Suppressor macrophage (primary cell): Measurements from ENCODE around the gene BTNL9.
"Not testable (repeated sequence)": the region's sequence is repeated elsewhere in the genome, so short reads cannot be mapped to it uniquely, and the experiment has no call there.

Source experiments
- DNase-seq, 4 experiments: peaks; one replicate each; pipeline ENCODE4 v3.0.0-alpha.2; 2020 to 2022

BTNL9 gene

GRCh38 chr5:181062631-181063030, 22.6 kb downstream of the BTNL9 start:
- no peak for DNase-seq

DNA sequence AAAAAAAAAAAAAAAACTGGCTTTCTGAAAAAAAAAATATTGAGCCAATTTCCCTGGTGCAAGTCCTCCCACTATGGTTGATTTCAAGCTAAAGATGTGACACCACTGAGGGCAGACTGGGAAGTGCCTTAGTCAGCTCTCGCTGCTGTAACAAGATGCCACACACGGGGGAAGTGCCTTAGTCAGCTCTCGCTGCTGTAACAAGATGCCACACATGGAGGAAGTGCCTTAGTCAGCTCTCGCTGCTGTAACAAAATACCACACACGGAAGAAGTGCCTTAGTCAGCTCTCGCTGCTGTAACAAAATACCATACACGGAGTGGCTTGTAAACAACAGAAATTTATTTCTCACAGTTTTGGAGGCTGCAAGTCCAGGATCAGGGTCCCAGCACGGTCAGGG, 23.4 kb downstream of the BTNL9 start:
- peak in 1 of 4 experiments; percentile 5 for DNase-seq

- no peak for DNase-seq
These were observed 24.9 kb downstream of the BTNL9 start for GRCh38 chr5:181064987-181065386.

- DNase-seq: no peak
These were observed 29.9 kb downstream of the BTNL9 start for GRCh38 chr5:181069767-181070491.

DNA sequence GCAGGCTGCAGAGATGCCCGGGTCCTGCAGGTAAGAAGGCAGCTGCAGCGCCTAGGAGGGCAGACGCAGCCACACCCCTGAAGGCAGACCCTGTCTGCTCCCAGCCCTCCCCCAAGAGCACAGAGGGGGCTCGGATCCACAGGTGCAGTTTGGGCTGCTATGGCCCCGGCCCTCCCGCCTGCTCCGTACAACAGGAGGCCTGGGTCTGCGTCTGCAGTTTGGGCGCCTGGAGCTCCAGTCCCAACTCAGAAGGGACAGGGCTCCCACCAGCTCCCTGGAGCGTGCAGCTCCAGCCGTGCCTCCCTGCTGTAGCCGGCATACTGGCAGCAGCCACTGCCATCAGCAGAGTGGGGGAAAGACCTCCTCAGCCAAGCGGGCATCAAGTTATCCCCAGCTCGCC, 30.5 kb downstream of the BTNL9 start:
- no peak for DNase-seq

DNA sequence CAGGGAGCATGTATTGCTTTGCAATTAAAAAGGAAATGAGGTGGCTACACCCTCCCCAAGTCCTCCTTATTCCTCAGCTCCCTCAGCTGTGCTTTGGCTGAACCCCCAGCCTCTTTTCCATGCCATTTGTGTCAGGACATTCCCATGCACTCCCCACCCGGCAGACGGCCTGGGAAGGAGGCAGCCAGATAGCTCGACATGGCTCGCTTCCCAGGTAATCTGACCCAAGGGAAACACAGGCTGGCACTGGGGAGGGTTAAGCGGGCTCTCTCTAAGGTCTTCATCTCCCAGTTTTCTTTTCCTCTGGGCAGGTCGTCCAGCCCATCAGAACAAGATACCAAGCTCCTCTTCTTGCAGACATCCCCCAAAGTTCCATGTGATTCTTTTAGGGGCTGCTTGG, 31.2 kb downstream of the BTNL9 start:
- DNase-seq: no peak

DNA sequence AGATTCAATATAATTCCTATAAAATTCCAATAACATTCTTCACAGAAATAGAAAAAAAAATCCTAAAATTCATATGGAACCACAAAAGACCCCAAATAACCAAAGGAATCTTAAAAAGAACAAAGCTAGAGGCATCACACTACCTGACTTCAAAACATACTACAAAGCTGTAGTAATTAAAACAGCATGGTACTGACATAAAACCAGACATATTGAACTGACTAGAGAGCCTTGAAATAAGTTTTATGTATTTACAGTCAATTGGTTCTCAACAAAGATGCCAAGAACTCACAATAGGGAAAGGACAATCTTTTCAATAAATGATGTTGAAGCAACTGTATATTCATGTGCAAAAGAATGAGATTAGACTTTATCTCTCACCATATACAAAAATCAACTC, 36.9 kb downstream of the BTNL9 start:
- no peak for DNase-seq

DNA sequence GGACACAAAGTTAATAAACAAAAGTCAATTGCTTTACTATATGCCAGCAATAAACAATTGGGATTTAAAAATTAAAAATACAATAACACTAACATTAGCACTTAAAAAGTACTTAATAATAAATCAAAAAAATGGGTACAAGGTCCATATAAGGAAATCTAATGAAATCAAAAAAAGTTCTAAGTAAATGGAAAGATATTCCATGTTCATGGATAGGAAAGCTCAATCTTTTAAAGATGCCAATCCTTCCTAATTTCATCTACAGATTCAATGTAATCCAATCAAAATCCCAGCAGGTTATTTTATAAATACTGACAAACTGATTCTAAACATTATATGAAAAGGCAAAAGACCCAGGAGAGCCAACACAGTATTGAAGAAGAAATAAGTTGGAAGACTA, 41.9 kb downstream of the BTNL9 start:
- no peak for DNase-seq

- DNase-seq: no peak
These were observed 44.6 kb downstream of the BTNL9 start for GRCh38 chr5:181084621-181085195.

DNA sequence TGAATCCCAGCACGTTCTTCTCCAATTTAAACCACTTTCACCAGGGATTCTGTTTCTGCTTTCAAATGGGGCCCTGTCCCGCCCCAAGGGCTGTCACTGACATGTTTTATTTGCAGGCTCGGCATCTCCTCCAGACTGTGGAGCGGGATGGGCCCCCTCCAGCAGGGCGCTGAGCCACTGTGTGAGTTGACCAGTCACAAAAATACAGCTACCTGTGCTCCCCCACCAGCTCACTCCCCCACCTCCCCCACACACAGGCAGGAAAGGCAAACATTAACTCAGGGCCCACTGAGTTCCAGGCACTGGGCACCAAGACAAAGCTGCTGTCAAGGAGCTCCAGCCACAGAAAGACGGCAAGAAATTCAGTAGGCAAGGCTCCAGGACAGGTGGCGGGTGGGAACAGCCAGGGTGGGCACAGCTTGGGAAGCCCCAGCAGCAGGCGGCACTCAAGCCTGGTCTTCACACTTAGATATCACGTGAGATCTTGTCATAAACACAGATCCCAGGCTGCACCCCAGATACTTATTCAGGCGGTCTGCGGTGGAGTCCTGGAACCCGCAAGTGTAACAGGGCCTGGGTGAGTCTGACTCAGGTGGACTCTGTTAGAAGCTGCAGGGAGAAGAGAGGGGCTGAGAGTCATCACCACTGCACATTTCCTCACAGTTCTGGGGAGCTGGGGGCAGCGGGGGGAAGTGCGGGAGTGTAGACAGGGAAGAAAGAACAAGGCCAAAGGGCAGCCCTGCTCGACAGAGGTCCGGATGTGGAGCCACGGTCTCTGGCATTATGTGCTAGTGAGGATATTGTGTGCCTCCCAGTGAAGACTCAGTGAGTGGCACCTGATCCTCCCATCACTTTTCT, 46.2 kb downstream of the BTNL9 start:
- DNase-seq: no peak

DNA sequence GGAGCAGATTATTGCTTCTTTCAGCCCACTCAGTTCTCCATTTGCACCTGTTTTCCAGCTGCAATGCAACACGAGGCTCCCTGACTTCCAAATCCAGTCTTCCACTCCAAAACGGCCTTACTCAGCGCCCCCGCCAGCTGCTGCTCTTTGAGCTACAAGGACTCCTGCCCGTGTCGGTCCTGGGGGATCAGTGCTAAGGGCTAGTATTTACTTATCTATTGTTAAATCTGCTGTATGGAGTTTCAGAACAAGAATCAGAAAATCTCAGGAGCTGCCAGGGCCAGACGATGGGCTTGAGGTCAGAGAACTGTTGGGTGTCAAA, 46.8 kb downstream of the BTNL9 start:
- DNase-seq: no peak

- peak; percentile 17 to 62 (median 50) for DNase-seq
These were observed 47.2 kb downstream of the BTNL9 start for GRCh38 chr5:181087309-181087708.

GRCh38 chr5:181088289-181088688, 48.2 kb downstream of the BTNL9 start:
- DNase-seq: peak in 2 of 4 experiments; percentile 22 to 30

DNA sequence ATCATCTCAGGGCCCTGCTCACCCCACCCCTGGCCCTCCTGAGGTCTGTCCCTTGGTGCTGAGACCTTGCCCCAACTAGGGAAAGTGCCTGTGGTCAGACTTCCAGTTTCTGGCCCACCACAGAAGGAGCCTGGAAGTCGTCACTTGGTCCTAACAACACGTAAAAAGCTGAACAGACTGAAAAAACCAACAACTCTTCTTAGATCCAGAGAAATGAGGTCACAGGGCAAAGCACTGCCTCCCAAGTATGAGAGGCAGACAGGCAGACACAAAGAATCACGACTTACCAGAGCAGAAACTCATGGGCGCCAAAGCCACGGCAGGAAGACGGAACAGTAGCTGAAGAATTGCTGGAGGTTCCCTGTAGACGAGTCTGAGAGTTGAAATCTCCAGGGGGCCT, 52.4 kb downstream of the BTNL9 start:
- no peak for DNase-seq

DNA sequence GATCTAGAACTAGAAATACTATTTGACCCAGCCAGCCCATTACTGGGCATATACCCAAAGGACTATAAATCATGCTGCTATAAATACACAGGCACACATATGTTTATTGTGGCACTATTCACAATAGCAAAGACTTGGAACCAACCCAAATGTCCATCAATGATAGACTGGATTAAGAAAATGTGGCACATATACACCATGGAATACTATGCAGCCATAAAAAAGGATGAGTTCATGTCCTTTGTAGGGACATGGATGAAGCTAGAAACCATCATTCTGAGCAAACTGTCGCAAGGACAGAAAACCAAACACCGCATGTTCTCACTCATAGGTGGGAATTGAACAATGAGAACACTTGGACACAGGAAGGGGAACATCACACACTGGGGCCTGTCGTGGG, 55.1 kb downstream of the BTNL9 start:
- DNase-seq: not testable (repeated sequence)

GRCh38 chr5:181096721-181097382, 56.8 kb downstream of the BTNL9 start:
- DNase-seq: not testable (repeated sequence)

DNA sequence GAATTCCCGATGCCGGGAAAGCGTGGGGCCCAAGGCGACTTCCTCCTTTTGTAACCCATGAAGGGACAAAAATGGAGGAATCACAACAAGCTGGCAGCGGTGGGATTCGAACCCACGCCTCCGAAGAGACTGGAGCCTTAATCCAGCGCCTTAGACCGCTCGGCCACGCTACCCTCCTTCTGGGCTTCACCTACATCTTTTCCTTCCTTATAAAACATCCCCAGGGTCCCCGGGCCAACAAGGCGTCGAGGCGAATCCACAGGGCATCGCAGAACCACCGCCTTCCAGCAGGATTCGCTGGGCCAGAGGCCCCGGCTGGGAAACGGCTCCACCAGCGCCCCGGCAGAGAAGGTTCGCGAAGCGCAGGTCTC, 57.3 kb downstream of the BTNL9 start:
- DNase-seq: not testable (repeated sequence)

DNA sequence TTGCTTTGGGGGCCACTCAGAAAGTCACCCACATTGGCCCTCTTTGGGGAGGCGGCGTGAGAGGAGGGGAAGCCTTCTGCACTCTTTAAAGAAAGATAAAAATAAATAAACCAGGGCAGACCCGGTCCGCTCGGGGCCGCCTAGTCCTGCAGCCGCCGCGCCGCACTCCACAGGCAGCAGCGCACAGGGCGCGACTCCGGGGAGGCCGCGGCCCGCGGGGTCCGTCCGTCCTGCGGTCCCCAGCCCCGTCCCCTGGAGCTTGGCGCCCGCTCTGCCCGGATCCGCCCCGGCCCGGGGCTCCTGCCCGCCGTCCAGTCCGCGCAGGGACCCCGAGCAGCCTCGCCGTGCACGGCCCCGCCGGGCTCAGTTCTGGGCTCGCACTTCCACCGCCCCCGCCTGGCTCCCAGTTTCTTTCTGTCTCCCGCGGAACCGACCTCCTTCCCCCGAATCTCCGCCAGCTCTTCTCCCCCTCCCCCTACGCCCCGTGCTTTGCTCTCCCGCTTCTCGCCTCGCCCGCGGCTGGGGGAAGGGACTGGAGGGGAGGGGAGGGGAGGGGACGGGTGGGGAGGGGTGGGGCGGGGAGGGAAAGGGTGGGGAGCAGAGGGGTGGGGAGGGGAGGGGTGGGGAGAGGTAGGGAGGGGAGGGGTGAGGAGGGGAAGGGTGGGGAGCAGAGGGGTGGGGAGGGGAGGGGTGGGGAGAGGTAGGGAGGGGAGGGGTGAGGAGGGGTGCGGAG, 57.9 kb downstream of the BTNL9 start:
- not testable (repeated sequence) for DNase-seq

DNA sequence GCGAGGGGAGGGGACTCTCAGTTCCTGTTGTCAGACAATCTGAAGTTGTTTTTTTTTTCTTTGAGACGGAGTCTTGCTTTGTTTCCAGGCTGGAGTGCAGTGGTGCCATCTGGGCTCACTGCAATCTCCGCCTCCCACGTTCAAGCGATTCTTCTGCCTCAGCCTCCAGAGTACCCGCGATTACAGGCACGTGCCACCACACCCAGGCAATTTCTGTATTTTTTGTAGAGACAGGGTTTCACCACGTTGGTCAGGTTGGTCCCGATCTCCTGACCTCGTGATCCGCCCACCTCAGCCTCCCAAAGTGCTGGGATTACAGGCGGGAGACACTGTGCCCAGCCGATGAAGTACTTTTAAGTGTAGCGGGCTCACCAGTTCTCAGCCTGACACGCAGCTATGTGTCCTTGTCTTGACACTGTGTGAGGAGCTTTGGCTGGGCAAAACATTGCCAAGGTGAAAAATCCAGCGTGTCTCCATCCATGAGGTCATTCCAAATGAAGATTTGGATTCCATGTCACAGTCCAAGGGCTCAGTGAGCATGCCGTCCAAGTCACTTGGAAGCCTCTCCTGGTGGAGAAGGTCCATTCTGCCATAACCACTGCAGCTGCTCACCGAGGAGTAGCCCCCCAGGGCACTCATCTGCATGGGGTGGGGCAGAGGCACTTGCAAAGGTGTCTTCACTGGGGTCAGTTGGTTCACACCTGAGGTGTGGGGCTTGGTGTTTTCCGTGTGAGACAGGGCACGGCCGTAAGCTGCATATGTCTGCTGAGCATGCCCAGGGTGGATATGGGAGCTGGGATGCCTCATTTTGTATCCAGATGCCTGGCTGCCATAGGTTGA, 58.9 kb downstream of the BTNL9 start:
- DNase-seq: no peak

- no peak for DNase-seq
These were observed 59.6 kb downstream of the BTNL9 start for GRCh38 chr5:181099602-181100086.

DNA sequence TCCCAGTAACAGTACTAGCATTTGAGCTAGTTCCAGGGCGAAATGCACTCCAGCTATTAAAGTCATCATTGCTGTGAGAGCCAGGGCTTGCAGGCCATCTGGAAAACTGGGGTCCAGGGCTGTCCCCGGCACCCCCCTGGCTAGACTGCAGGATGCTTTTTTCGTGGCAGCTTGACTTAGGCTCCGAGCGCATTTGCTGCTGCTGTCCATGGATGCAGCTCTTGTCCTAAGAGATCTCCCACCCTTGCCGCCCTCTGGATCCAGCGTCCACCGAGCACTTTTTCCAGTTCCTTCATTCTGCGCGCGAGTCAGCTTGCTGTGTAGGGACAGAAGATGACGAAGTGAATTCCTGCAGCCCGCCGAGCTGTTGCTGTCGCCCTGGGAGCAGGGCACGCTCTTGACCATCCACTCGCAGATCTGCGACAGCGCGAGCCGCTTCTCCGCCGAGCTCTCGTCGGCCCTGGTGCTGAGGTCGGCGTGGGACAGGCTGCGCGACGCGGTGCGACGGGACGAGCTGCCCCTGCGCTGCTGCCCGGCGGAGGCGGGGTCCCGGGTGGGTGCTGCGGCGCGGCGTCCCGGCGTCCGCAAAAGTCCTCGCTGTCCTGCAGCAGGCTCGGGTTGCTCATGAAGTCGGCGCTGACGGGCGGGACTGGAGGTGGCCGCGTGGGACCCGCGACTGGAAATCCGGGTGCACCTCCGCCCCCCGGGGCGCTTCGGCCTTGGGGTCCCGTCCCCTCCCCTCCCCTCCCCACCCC, 60.2 kb downstream of the BTNL9 start:
- no peak for DNase-seq
